Omental fat pad (tissue), 4 donors: ENCODE measurements around the gene HPCAL4. TPM values are rescaled to one million over a fixed set of nuclear protein-coding genes. Genes with fewer than 3 reads are reported as not detected.

Experiments used
- ATAC-seq: fragments of 150-250 bp; one replicate; pipeline ENCODE4 v1.9.1; 2016; ENCODE audit warnings: mild to moderate bottlenecking, moderate library complexity; ENCODE audit not compliant: low FRiP score
- DNase-seq: peaks from one replicate; pipeline ENCODE4 v3.0.0-alpha.2; 2019; ENCODE audit warnings: low spot score
- CTCF ChIP-seq, 3 donors: fragments of 450-650 bp; IDR thresholded peaks; one replicate each; pipeline ENCODE4 v1.5.1; 2016 to 2017; ENCODE audit warnings: antibody characterized with exemption in 3 of 3, mild to moderate bottlenecking in 3 of 3, moderate library complexity in 2 of 3
- total RNA-seq, 4 donors: library from RNA; depleted of rRNA; stranded (reverse); fragments of >200 nt; gene quantifications; one replicate each; pipeline ENCODE4 v1.1.0, GENCODE V29; 2016

HPCAL4 gene
- total RNA-seq, 4 donors from 2014 or later: 0.16 to 0.74 (median 0.24) TPM; not detected in 1

- DNase-seq: no peak
- TF ChIP-seq CTCF (IDR thresholded peaks at IDR 0.05): no peak
- ATAC-seq: no peak
These were observed 18.7 kb downstream of the HPCAL4 start for GRCh38 chr1:39672551-39672947.

- DNase-seq: no peak
- no peak for TF ChIP-seq CTCF (IDR thresholded peaks at IDR 0.05)
- ATAC-seq: peak; percentile 61
These were observed 19.3 kb downstream of the HPCAL4 start, which contains the start of gene NT5C1A for GRCh38 chr1:39671793-39672550. Gene NT5C1A, minus strand, starts transcription at chr1:39672107. Its CDS starts 69 bp downstream, at chr1:39672038.

GRCh38 chr1:39671433-39671792 is 19.8 kb downstream of the HPCAL4 start:
- ATAC-seq (no peak), DNase-seq (no peak)
- no peak for TF ChIP-seq CTCF (IDR thresholded peaks at IDR 0.05)

DNA sequence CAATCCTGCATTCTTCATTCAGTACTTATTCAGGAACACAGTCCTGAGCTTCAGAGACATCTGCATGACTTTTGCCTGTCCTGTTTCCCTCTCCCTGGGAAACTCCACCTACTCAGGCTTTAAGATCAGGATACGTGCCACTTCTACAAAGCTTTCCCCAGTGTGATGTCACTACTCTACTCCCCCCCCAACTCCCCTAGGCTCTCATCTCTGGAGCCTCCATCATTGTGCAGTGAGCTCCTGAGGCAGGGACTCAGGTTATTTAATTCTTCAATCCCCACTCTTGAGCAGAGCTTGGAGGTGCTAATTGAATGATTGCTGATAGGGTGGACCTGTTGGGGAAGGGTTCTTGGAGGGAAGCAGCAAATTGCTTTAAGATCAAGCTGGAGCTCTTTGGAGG is 20.5 kb downstream of the HPCAL4 start:
- no peak for DNase-seq
- no peak for ATAC-seq
- TF ChIP-seq CTCF (IDR thresholded peaks at IDR 0.05): no peak

- TF ChIP-seq CTCF (IDR thresholded peaks at IDR 0.05): no peak
- DNase-seq (no peak), ATAC-seq (no peak)
These were observed 22.3 kb downstream of the HPCAL4 start for GRCh38 chr1:39668894-39669293.

DNA sequence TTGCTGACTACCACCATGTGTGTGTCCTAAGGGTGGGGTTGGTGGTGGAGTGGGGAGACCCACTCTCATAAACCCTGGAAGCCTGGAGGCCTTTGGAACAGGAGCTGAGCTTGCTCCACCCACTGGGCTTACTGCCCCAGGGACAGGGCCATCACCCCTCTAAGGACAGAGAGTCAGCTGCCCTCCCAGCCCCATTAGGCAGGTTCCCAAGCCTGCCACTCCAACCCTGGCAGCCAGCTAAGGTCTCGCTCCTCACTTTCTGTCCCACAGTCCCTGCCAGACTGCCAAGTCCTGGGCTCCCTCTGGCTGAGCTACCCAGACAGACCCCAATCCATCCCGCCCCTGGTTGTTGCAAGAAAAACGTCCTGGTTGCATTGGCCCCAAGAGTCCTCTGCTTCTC is 23.1 kb downstream of the HPCAL4 start:
- no peak for TF ChIP-seq CTCF (IDR thresholded peaks at IDR 0.05)
- DNase-seq (no peak), ATAC-seq (no peak)

- no peak for TF ChIP-seq CTCF (IDR thresholded peaks at IDR 0.05)
- DNase-seq: no peak
- no peak for ATAC-seq
These were observed 24.5 kb downstream of the HPCAL4 start for GRCh38 chr1:39666772-39667171.
